Ishikawa (cell line): ENCODE measurements around the gene FGD2.

Experiments
- CEBPB ChIP-seq: IDR thresholded peaks from 2 replicates; pipeline ENCODE4 v1.6.1; 2012
- EP300 ChIP-seq: IDR thresholded peaks from 2 replicates; pipeline ENCODE4 v1.6.1; 2012; ENCODE audit warnings: borderline replicate concordance
- FOXM1 ChIP-seq: IDR thresholded peaks from 2 replicates; pipeline ENCODE4 v1.6.1; 2012; ENCODE audit warnings: low read depth, borderline replicate concordance
- MAX ChIP-seq: IDR thresholded peaks from 2 replicates; pipeline ENCODE4 v1.6.1; 2012
- NFIC ChIP-seq: IDR thresholded peaks from 2 replicates; pipeline ENCODE4 v1.6.1; 2012
- RAD21 ChIP-seq: IDR thresholded peaks from 2 replicates; pipeline ENCODE4 v1.6.1; 2012; ENCODE audit warnings: low read depth
- REST ChIP-seq: IDR thresholded peaks from 2 replicates; pipeline ENCODE4 v1.6.1; 2012; ENCODE audit warnings: low read depth, mild to moderate bottlenecking
- TAF1 ChIP-seq: IDR thresholded peaks from 2 replicates; pipeline ENCODE4 v1.6.1; 2012; ENCODE audit warnings: low read depth, mild to moderate bottlenecking
- TCF12 ChIP-seq: IDR thresholded peaks from 2 replicates; pipeline ENCODE4 v1.6.1; 2012; ENCODE audit warnings: low read depth
- YY1 ChIP-seq: IDR thresholded peaks from 2 replicates; pipeline ENCODE4 v1.6.1; 2012; ENCODE audit warnings: low read depth
- ZBTB7A ChIP-seq: IDR thresholded peaks from 2 replicates; pipeline ENCODE4 v1.6.1; 2012; ENCODE audit warnings: low read depth

- TF ChIP-seq REST = no peak
- no peak for TF ChIP-seq TCF12
- TF ChIP-seq MAX = no peak
- TF ChIP-seq NFIC = no peak
- TF ChIP-seq EP300 = no peak
- no peak; the same call in 1 of the 2 replicates for TF ChIP-seq ZBTB7A
- TF ChIP-seq TAF1 = no peak
- TF ChIP-seq RAD21 = no peak
- TF ChIP-seq YY1 = no peak
- no peak for TF ChIP-seq FOXM1
- no peak for TF ChIP-seq CEBPB
Measured at GRCh38 chr6:36984581-36985416, 20.7 kb upstream of the FGD2 start.
